Daoy (cell line): ENCODE measurements around the gene ARHGEF10L. TPM values are rescaled to one million over a fixed set of nuclear protein-coding genes. Genes with fewer than 3 reads are reported as not detected.

Experiments
- DNase-seq: peaks from one replicate; pipeline ENCODE4 v3.0.0-alpha.2; 2015; ENCODE audit warnings: low read depth
- total RNA-seq: library from RNA; depleted of rRNA; stranded (reverse); fragments of >200 nt; shearing (Covaris generic); gene quantifications from 2 replicates; pipeline ENCODE4 v1.2.3, GENCODE V29; 2014

Gene ARHGEF10L
- total RNA-seq, 1 experiment from 2014 or later, result 7.5 TPM

- DNase-seq, result peak; percentile 70
Observed at GRCh38 chr1:17569200-17570139, 30.0 kb downstream of the ARHGEF10L start.

GRCh38 chr1:17570228-17570627 lies 30.7 kb downstream of the ARHGEF10L start:
- DNase-seq, result no peak

GRCh38 chr1:17572264-17572985 lies 32.9 kb downstream of the ARHGEF10L start:
- no peak for DNase-seq

- no peak for DNase-seq
Observed at GRCh38 chr1:17573518-17574041, 34.1 kb downstream of the ARHGEF10L start.

GRCh38 chr1:17574516-17574915 lies 35.0 kb downstream of the ARHGEF10L start:
- no peak for DNase-seq

- DNase-seq, result no peak
Observed at GRCh38 chr1:17575797-17576518, 36.5 kb downstream of the ARHGEF10L start.

- no peak for DNase-seq
Observed at GRCh38 chr1:17576519-17576853, 37.0 kb downstream of the ARHGEF10L start.

- no peak for DNase-seq
Observed at GRCh38 chr1:17577907-17578297, 38.4 kb downstream of the ARHGEF10L start.

- DNase-seq, result no peak
Observed at GRCh38 chr1:17579951-17580939, 40.7 kb downstream of the ARHGEF10L start.

GRCh38 chr1:17581389-17582123 lies 42.1 kb downstream of the ARHGEF10L start:
- DNase-seq, result no peak

- no peak for DNase-seq
Observed at GRCh38 chr1:17582124-17582774, 42.8 kb downstream of the ARHGEF10L start.

GRCh38 chr1:17584539-17584938 lies 45.0 kb downstream of the ARHGEF10L start:
- DNase-seq, result no peak

GRCh38 chr1:17585266-17585987 lies 45.9 kb downstream of the ARHGEF10L start:
- no peak for DNase-seq

GRCh38 chr1:17586172-17586964 lies 46.9 kb downstream of the ARHGEF10L start:
- peak; percentile 88 for DNase-seq

GRCh38 chr1:17587693-17588047 lies 48.2 kb downstream of the ARHGEF10L start:
- DNase-seq, result peak; percentile 87

- peak; percentile 82 for DNase-seq
Observed at GRCh38 chr1:17588048-17588871, 48.8 kb downstream of the ARHGEF10L start.

GRCh38 chr1:17591814-17592430 lies 52.4 kb downstream of the ARHGEF10L start:
- DNase-seq, result no peak
